Stimulated activated CD8-positive, alpha-beta memory T cell treated with anti-CD3 and anti-CD28 coated beads, Interleukin-7, amount 100 ng/mL, for 1 hour (primary cell): Measurements from ENCODE around the gene MYT1.
"Not testable (repeated sequence)": the region's sequence is repeated elsewhere in the genome, so short reads cannot be mapped to it uniquely, and the experiment has no call there.

Experiments used
- DNase-seq, 2 donors: peaks; one replicate each; pipeline ENCODE4 v3.0.0-alpha.2; 2020; ENCODE audit warnings: low read depth in 2 of 2

The MYT1 gene

GRCh38 chr20:64266988-64267387 lies 102.7 kb downstream of the MYT1 start:
- DNase-seq: no peak

- no peak for DNase-seq
Measured at GRCh38 chr20:64268174-64268573, 103.9 kb downstream of the MYT1 start.

GRCh38 chr20:64269604-64270411 lies 105.6 kb downstream of the MYT1 start:
- no peak for DNase-seq

GRCh38 chr20:64271636-64272035 lies 107.4 kb downstream of the MYT1 start:
- DNase-seq: no peak

- no peak for DNase-seq
Measured at GRCh38 chr20:64273109-64273508, 108.9 kb downstream of the MYT1 start.

- DNase-seq: no peak
Measured at GRCh38 chr20:64276817-64277216, 112.6 kb downstream of the MYT1 start.

- DNase-seq: no peak
Measured at GRCh38 chr20:64277571-64278316, 113.5 kb downstream of the MYT1 start.

- DNase-seq: no peak
Measured at GRCh38 chr20:64278317-64278681, 114.0 kb downstream of the MYT1 start.

GRCh38 chr20:64279826-64280459 lies 115.7 kb downstream of the MYT1 start:
- DNase-seq: no peak

GRCh38 chr20:64280460-64280843 lies 116.2 kb downstream of the MYT1 start:
- no peak for DNase-seq

GRCh38 chr20:64283646-64284045 lies 119.4 kb downstream of the MYT1 start:
- no peak for DNase-seq

- DNase-seq: peak; percentile 18 to 35
Measured at GRCh38 chr20:64285579-64286446, 121.6 kb downstream of the MYT1 start.

- DNase-seq: not testable (repeated sequence)
Measured at GRCh38 chr20:64286447-64287263, 122.4 kb downstream of the MYT1 start.

GRCh38 chr20:64287264-64287590 lies 123.0 kb downstream of the MYT1 start:
- not testable (repeated sequence) for DNase-seq
